NCI-H146 treated with DMSO at 0.1 percent for 48 hours (cell line): ENCODE measurements around the gene TMOD4.
"Not testable (repeated sequence)": the region's sequence is repeated elsewhere in the genome, so short reads cannot be mapped to it uniquely, and the experiment has no call there.

Experiments
- DNase-seq: peaks from one replicate; lab custom pipeline; 2025; ENCODE audit not compliant: unreplicated experiment; lab: John Stamatoyannopoulos, UW

Gene TMOD4

DNA sequence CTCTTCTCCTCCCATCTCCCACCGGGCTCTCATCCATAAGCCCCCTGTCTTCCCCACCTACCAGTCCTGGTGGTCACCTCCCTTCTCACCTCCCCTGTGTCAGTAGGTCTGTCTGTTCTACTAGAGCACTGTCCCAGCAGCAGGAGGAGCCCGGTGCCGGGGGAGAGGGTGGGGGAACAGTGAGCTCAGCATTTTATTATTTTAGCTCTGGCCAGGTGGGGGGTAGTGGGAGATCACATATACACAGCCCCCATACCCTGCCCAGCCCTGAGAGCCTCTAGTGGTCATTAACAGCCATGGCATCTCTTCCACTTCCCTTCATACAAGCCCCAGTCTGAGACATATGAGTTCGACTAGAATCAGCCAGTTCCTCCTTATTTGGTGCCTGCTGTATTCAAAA, at the start of gene TMOD4:
Gene TMOD4 (minus strand): TSS at position 119 of the 400 bp plus-strand sequence. CDS start 1,106 bp downstream, outside the sequence.
- no peak for DNase-seq

DNA sequence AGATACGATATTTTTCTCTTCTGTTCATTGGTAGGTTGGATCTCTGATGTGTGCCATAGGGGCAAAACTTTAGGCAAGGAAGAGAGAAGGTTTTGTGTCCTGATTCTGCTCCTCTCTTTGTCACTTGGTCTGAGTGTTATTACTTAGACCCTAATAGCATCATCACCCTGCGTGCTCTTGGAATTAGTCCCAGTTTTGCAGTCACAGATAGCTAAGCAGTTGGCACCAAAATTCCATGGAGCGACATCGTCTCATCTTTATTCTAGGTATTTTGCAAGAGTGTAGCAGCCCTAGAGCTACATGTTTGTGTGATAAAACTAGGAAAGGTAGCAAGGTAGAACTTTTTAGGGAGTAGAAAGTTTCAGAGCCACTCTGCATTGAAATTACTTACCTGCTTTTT, 46.3 kb upstream of the TMOD4 start:
- DNase-seq: no peak

DNA sequence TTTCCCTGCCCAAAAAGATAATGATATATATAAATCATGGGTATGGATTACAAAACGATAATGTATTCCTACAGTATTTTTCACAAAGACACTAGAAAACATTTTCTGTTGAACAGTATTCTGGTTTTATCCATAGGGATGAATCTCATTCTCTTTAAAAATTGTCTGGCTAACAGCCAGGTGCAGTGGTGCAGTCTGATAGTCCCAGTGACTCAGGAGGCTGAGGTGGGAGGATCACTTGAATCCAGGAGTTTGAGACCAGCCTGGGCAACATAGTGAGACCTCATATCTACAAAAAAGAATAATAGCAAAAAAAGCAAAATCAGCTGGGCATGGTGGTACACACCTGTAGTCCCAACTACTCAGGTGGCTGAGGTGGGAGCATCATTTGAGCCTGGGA, 45.8 kb upstream of the TMOD4 start:
- DNase-seq: no peak

DNA sequence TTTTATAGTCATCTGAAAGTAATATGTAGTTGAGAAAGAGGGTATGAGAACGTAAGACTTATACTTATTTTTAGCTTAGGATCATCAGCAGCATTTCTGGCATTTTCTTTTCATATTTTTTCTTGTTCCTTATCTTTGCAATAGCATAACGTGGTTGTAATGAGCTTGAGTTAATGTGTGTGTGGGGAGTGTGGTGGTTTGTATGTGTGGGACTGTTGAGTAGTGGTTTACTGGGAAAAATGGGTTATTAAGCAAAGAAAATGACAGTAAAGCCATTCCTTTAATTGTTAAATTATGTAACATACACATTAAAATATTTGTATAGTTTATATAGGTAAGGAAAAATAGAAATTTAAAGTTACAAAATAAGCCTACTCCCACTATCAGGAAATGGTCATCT, 37.8 kb upstream of the TMOD4 start:
- no peak for DNase-seq

DNA sequence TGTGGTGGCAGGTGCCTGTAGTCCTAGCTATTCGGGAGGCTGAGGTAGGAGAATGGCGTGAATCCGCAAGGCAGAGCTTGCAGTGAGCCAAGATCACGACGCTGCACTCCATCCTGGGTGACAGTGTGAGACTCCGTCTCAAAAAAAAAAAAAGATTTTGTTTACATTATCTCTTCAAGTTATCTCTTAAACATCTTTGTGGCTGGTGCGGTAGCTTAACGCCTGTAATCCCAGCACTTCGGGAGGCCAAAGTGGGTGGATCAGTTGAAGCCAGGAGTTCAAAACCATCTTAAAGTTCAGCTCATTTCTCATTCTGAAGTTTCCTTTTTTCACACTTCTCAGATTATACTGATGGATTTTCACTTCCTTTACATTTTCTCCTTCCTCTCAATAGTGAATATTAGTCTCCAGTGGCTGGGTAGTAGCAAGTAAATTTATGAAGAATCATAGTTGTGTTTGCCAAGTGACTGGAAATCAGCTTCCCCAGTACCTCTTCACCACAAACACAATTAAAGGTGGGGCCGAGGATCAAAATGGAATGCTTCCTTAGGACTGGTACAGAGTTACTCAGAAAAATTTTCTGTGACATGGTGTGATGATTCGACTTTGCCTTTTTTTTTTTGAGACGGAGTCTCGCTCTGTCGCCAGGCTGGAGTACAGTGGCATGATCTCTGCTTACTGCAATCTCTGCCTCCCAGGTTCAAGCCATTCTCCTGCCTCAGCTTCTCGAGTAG, 36.4 kb upstream of the TMOD4 start:
- no peak for DNase-seq

DNA sequence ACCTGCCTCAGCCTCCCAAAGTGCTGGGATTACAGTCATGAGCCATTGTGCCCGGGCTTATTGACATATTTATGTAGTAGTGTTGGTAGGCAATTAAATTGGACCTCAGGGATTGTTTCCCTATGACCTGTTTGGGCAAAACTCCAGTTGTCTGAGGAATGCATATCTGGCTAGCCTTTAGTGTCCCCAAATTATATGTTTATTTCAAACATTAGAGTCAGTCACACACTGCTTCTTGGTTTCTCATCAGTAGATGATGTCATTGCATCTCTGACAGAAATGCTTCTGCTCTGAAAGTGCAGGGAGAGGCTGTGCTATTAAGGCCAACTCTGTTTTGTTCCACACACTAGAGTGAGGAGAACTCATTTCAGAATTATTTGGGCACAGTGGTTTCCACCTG, 35.0 kb upstream of the TMOD4 start:
- no peak for DNase-seq

DNA sequence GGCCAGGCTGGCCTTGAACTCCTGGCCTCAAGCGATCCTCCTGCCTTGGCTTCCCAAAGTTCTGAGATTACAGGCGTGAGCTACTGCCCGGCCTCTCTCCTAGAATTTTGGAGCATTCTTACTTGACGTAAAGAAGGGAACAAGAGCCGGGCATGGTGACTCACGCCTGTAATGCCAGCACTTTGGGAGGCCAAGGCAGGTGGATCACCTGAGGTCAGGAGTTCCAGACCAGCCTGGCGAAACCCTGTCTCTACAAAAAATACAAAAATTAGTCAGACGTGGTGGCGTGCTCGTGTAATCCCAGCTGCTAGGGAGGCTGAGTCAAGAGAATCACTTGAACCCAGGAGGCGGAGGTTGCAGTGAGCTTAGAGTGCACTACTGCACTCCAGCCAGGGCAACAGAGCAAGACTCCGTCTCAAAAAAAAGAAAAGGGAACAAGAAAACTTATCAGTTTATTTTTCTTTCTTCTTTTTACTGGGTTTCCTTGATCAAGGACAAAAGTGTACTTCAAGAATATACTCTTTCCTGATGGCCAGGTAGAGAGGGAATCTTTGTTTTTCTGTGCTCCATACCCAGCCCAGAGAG, 29.7 kb upstream of the TMOD4 start:
- DNase-seq: not testable (repeated sequence)

DNA sequence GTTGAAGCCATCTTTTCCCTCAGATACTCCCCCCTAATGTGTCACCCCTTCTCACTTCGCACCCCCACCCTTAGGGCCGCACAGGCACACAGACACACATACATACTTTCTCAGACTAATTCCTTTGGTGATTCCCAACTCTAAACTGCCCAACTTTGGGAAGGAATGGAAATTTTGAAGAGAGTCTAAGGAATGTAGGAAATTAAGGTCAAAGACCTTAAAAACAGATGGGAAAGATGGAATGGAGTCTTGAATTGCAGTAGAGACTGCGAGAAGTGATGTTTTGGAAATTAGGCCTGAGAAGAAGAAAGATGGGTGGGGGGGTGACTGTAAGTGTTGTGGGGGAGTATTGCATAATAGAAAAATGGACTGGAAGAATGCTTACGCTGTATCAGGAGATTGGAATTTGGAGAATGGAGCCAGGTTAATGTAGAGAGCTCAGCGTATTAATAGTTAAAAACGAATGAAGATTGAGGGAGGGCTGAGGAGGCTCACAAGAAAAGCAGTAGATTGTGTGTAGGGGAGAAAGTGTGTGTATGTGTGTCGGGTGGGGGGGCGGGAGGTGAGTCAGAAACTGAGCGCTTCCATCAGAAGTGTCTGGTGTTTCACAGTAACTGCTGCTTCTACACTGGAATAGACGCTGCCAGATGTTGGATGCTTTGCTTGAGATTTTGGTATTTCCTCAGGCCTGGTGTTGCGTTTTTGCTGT, 24.2 kb upstream of the TMOD4 start:
- DNase-seq: no peak

DNA sequence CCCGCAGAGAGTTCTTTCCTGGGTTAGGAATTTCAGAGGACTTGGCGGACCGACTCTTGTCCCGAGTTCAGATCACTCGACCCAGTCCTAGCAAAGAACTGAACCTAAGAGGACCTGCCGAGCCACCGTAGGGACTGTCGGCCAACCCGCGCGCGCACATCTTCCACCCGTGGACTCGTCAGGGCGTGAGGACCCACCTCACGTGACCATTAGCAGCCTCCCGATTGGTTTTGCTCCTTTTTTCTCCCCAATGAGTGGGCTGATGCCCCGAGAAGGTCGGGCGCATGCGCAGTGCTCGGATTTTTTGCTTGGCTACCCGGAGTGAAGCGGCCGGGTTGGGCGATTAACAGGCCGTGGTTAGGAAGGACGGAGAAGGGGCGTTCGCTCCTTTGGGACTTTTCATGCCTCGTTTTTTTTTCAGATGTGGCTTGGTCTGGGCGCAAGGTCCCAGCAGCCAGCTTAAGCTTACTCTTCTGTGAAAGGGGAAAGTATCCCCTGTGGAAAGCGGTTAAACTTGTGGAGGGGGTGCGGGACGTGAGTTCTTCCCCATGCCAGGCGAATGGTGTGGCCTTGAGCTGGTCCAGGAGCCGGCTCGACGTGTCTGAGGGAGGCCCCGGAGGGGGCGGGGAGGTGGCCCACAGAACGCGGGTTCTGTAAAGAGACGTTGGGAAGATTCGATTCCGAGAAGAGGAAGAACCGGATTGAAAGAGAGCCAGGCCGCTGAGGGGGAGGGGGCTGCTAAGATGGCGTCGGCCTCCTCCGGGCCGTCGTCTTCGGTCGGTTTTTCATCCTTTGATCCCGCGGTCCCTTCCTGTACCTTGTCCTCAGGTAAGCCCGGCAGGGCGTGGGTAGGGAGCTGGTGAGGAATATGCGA, 22.7 kb upstream of the TMOD4 start, which contains the start of gene PIP5K1A:
Gene PIP5K1A (plus strand): TSS at position 299 of the 874 bp plus-strand sequence. CDS start 445 bp downstream, at position 744.
- DNase-seq: peak; percentile 97

DNA sequence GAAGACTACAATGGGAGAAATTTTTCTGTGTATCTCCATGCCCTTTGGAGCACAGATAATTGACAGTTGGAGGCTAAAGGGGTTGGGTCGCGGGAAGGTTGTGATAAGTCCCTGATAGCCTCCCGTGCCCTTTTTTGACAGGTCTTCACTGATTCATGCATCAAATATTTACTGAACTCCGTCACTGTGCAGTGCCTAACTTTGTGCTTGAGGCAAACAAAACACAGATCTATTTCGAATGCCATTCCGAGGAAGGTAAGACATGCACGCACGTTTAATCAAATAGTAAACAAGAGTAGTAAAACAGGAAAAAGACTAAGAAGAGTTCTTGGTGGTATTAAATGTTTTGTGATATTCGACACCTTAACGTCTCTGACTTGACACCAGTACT, 22.1 kb upstream of the TMOD4 start:
- DNase-seq: peak; percentile 61

DNA sequence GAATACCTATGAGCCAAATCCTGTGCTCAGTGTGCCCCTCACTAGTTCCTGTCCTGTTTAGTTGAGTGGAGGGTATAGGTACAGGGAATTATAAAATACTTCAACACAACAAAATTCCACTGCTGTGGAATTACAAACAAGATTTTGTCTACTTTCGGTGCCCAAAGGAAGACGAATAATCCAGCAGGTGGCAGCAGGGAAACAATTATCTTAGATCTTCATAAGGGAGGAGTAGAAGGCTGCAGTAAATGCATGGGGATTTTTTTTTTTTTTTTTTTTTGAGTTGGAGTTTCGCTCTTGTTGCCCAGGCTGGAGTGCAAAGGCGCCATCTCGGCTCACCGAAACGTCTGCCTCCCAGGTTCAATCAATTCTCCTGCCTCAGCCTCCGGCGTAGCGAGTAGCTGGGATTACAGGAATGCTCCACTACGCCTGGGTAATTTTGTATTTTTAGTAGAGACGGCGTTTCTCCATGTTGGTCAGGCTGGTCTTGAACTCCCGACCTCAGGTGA, 20.6 kb upstream of the TMOD4 start:
- peak; percentile 86 for DNase-seq

DNA sequence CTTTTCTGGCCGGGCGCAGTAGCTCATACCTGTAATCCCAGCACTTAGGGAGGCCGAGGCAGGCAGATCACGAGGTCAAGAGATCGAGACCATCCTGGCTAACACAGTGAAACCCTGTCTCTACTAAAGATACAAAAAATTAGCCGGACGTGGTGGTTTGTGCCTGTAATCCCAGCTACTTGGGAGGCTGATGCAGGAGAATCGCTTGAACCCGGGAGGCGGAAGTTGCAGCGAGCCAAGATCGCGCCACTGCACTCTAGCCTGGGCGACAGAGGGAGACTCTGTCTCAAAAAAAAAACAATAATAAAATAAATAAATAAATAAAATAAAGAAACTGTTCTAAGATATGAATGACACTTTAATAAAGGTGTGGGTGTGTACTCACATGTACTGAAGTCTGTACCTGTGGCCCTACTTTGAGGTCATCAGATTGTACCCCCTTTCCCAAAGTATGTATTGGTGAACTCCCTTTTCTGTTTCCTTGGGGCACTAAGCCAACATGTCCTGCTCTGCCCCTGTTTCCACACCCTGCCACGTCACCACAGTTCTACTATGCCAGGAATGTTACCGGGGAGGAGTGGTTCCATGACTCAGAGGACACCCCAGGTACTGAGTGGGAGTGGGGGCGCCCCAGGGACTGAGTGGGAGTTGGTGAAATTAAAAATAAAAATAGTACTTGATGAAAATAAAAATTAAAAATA, 19.3 kb upstream of the TMOD4 start:
- not testable (repeated sequence) for DNase-seq

DNA sequence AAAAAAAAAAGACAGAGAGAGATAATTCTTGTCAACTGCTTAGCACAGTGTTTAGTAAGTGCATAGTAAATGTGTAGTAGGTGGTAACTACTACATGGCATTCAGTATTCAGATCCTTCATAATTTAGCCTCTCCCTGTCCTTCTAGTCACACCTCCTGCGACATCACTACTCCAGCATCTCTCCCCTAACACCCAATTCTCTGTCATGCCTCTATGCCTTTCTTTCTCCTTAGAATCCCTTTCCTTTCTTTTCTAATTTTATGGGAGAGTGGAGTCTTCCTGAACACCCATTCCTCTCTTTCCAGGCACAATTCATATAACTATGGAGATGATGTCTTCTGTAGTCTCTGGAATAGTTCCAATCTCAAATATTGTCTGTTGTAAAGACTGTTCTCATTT, 18.1 kb upstream of the TMOD4 start:
- DNase-seq: no peak

DNA sequence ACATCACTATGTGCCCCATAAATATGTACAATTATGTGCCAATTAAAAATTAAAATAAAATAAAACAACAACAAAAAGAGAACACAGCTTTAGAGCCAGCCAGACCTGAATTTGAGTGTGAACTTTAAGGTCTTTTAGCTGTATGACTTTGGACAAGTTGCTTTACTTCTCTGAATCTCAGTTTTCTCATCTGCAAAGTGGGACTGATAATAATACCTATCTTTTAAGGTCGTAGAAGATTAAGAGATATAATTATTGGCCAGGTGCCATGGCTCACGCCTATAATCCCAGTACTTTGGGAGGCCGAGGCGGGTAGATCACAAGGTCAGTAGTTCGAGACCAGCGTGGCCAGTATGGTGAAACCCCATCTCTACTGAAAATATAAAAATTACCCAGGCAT, 17.5 kb upstream of the TMOD4 start:
- no peak for DNase-seq

DNA sequence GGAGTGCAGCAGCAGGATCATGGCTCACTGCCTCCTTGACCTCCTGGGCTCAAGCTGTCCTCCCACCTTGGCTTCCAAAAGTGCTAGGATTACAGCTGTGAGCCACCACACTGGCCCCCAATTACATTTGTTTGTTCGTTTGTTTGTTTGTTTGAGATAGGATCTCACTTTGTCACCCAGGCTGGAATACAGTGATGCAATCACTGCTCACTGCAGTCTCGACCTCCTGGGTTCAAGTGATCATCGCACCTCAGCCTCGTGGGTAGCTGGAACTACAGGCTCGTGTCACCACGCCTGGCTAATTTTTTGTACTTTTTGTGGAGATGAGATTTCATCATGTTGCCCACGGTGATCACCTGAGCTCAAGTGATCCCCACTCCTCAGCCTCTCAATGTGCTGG, 16.3 kb upstream of the TMOD4 start:
- DNase-seq: no peak

DNA sequence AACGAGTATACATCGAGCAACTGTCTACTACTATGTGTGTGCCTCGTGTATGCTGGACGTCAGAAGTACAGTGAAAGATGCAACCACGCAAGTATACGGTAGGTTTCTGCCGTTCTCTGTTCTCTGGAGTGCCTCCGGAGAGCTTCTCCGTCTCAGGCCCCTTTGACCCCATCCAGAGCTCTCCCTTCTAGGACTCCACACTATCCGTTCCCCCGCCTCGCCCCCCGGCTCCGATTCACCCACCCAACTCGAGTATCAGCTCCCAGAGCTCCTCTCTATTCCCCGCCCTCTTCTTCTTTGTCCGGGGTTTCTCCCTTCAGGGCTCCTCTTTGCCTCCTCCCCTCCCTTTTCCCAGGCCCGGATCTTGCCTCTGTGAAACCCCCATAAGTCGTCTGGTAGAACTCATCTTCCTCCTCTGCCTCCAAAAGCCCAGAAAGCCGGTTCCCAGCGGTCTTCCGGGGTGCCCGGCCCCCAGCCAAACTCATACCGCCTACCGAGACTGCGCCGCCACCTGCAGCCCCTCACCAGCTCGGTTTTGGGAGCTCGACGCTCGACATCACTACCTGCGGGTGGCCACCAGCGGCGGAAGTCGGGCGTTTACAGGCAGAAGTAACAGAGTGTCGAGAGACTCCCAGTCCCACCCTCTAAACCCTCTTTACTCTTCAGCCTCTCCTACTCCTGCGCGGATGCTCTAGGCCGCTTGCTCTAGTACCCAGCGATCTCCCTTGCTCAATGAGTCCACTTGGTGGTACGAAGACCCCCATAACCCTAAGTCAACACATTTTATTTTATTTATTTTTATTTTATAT, 14.1 kb upstream of the TMOD4 start, which contains the start of gene VPS72:
Gene VPS72 (minus strand): TSS at position 561 of the 809 bp plus-strand sequence. CDS start 76 bp downstream, at position 485.
- peak; percentile 90 for DNase-seq

DNA sequence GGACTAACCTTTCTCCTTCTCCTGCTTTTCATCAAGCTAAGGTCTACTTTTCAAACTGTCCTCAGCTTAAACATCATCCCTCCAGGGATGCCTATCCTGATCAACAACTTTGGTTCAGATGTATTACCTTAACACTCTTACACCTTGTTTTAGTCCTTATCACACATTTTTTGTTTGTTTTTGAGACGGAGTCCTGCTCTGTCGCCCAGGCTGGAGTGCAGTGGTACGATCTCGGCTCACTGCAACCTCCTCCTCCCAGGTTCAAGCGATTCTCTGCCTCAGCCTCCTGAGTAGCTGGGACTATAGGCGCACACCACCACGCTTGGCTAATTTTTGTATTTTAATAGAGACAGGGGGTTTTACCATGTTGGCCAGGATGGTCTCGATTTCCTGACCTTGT, 12.9 kb upstream of the TMOD4 start:
- DNase-seq: not testable (repeated sequence)

DNA sequence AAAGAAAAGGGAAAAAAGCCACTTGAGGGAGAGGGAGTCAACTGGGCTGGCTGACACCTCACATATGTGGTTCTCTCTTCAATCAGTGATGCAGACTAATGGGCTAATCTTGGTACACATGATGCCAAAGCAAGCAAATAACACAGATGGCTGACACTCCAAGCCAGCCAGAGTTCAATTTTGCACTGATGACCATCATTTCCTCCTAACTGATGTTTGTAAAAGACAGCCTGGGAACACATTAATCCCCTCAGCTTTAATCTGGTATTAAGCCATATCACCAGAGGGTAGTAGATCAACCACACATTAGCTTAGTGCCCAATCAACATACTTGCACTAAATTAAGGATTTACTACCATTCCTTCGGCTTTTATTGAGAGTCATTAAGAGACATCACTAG, 11.4 kb upstream of the TMOD4 start:
- no peak for DNase-seq

DNA sequence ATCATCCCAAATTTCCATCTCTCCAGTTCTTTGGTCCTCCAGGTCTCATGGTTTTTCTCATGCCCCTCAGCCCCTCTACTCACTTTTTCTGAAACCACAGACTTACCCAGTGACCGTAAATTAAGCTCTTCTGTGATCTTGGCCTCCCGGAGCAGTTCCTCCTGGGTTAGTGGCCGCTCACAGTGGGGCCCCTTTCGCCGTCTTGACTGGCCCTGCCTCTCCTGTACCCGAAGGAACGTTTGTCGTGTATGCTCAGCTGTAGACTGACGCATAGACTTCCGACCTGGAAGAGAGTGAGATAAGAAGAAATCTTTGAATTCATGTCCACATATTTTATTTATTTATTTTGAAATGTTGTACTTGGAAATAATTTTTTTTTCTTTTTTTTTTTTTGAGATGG, 8.4 kb upstream of the TMOD4 start:
- DNase-seq: no peak
